K562 (cell line): ENCODE measurements around the gene CCDC47. TPM values are rescaled to one million over a fixed set of nuclear protein-coding genes. Genes with fewer than 3 reads are reported as not detected.

Source experiments
- ATAC-seq: fragments of 200-7000 bp; cut with Tn5 transposase; 3 replicates; pipeline ENCODE4 v1.9.1; 2020; ENCODE audit warnings: moderate library complexity
- BruUV-seq: library from RNA; stranded (reverse); fragments of 400-500 nt; replicated peaks from 2 replicates; lab custom pipeline; 2021; lab: Mats Ljungman, UMichigan
- CTCF ChIA-PET: fragments of 300-600 bp; formaldehyde crosslinking; extraction: SDS; loops from one replicate; lab custom pipeline; 2021; ENCODE audit warnings: low intra/inter-chr PET ratio; lab: Yijun Ruan, JAX
- POLR2A ChIA-PET: fragments of 300-600, 350-650 bp; sonication (Branson Sonifier 250); formaldehyde crosslinking; extraction: SDS; loops from one replicate; lab custom pipeline; 2021; ENCODE audit warnings: antibody characterized with exemption, inconsistent platforms; lab: Yijun Ruan, JAX
- DNase-seq, 4 experiments: peaks; one replicate each; pipeline versions ENCODE4 v3.0.0 to v3.0.0-alpha.2; 2011 to 2018; ENCODE audit warnings: low spot score in 3 of 4, mixed read lengths in 3 of 4; ENCODE audit errors: extremely low read depth in 1 of 4
- FAIRE-seq: peaks from 2 replicates; lab custom pipeline; 2011; peaks lifted over from hg19 to GRCh38; lab: Jason Lieb, UNC
- H2AFZ ChIP-seq: 2 replicates; pipeline ENCODE4 v1.6.0; 2011; ENCODE audit warnings: low read depth, low read length, control low read depth, inconsistent platforms
- H3K27ac ChIP-seq: fragments of 200-600 bp; 3 replicates; pipeline ENCODE4 v1.8.0; 2011; ENCODE audit warnings: low read depth, mild to moderate bottlenecking, control low read depth, inconsistent platforms, low read length, moderate library complexity, mixed read lengths; ENCODE audit errors: extremely low read depth
- H3K27me3 ChIP-seq, 2 experiments: fragments of 300-600 bp in 1 of 2; 2 replicates in 1 of 2; 3 replicates in 1 of 2; pipeline versions ENCODE4 v1.6.0 to v1.8.0; 2011; ENCODE audit warnings: inconsistent platforms in 2 of 2, low read length in 2 of 2, mild to moderate bottlenecking in 1 of 2, mixed read lengths in 1 of 2, moderate library complexity in 1 of 2; ENCODE audit not compliant: control insufficient read depth in 2 of 2, insufficient read depth in 2 of 2
- H3K36me3 ChIP-seq: fragments of 300-600 bp; 3 replicates; pipeline ENCODE4 v1.8.0; 2011; ENCODE audit warnings: mild to moderate bottlenecking, low read length, inconsistent platforms; ENCODE audit not compliant: control insufficient read depth, insufficient read depth
- H3K4me1 ChIP-seq, 2 experiments: fragments of 200-600 bp in 1 of 2; replicated peaks in 1 of 2; 2 replicates in 1 of 2; 3 replicates in 1 of 2; pipeline versions ENCODE4 v1.5.1 to v1.8.0; 2011; ENCODE audit warnings: inconsistent platforms in 2 of 2, low read length in 2 of 2, mild to moderate bottlenecking in 1 of 2, mixed read lengths in 1 of 2, moderate library complexity in 1 of 2; ENCODE audit not compliant: control insufficient read depth in 2 of 2, insufficient read depth in 2 of 2
- H3K4me2 ChIP-seq: 2 replicates; pipeline ENCODE4 v1.6.1; 2011; ENCODE audit warnings: low read length, control low read depth, inconsistent platforms, mixed read lengths; ENCODE audit not compliant: insufficient read depth
- H3K4me3 ChIP-seq: fragments of 200-600 bp; sonication (generic), shearing (Covaris generic); 2 replicates; pipeline ENCODE4 v1.5.1; 2016; ENCODE audit warnings: control low read depth, inconsistent platforms
- H3K79me2 ChIP-seq: fragments of 200-600 bp; 3 replicates; pipeline ENCODE4 v1.8.0; 2011; ENCODE audit warnings: low read length, inconsistent platforms; ENCODE audit not compliant: control insufficient read depth, insufficient read depth
- H3K9ac ChIP-seq, 2 experiments: 2 replicates each; pipeline versions ENCODE4 v1.6.0 to v1.6.1; 2011; ENCODE audit warnings: low read depth in 2 of 2, low read length in 2 of 2, control low read depth in 1 of 2, inconsistent platforms in 1 of 2, mild to moderate bottlenecking in 1 of 2, mixed read lengths in 1 of 2; ENCODE audit not compliant: insufficient read depth in 1 of 2
- H3K9me1 ChIP-seq: one replicate; pipeline ENCODE4 v1.6.0; 2011; ENCODE audit warnings: inconsistent platforms, mild to moderate bottlenecking, low read length, moderate library complexity; ENCODE audit not compliant: control insufficient read depth, insufficient read depth
- H3K9me3 ChIP-seq: replicated peaks from 2 replicates; pipeline ENCODE4 v1.5.1; 2011; ENCODE audit warnings: low read depth, low read length, inconsistent platforms; ENCODE audit not compliant: control insufficient read depth, insufficient read depth
- H4K20me1 ChIP-seq: replicated peaks from 2 replicates; pipeline ENCODE4 v1.6.1; 2011; ENCODE audit warnings: low read length, inconsistent platforms, mixed read lengths; ENCODE audit not compliant: control insufficient read depth, insufficient read depth
- BMI1 ChIP-seq: fragments of 150-350 bp; IDR thresholded peaks from 2 replicates; pipeline ENCODE4 v1.6.1; 2014; ENCODE audit warnings: low read length
- CAMTA2 ChIP-seq: fragments of 250-450 bp; sonication (Bioruptor Pico); conservative IDR thresholded peaks from 2 replicates; pipeline ENCODE4 v1.5.1; 2022
- HCFC1 ChIP-seq: IDR thresholded peaks from 2 replicates; pipeline ENCODE4 v1.6.1; 2012; ENCODE audit warnings: low read depth, low read length, improper control_type of control experiment
- HDAC1 ChIP-seq, 2 experiments: fragments of 450-650 bp; IDR thresholded peaks; 2 replicates each; pipeline ENCODE4 v1.6.1; 2016 to 2017; ENCODE audit warnings: inconsistent platforms in 1 of 2, mild to moderate bottlenecking in 1 of 2, moderate library complexity in 1 of 2
- NFIX ChIP-seq: fragments of 250-450 bp; sonication (Bioruptor Pico); IDR thresholded peaks from 2 replicates; pipeline ENCODE4 v1.4.0; 2020; ENCODE audit warnings: low read depth, mild to moderate bottlenecking, moderate library complexity
- PRPF4 ChIP-seq: fragments of 200-400 bp; formaldehyde crosslinking; IDR thresholded peaks from one replicate; pipeline ENCODE4 v1.6.1; 2017; ENCODE audit warnings: low read length, low read depth, mild to moderate bottlenecking; ENCODE audit not compliant: insufficient read depth, poor library complexity, severe bottlenecking
- SRSF1 ChIP-seq: fragments of 200-400 bp; formaldehyde crosslinking; IDR thresholded peaks from 2 replicates; pipeline ENCODE4 v1.6.1; 2017; ENCODE audit warnings: mild to moderate bottlenecking, low read depth, low read length, moderate library complexity
- WGBS: fragments of 100-300 bp; shearing (Covaris generic); methylation state at CpG from one replicate; pipeline ENCODE4 v1.1.6; 2016; ENCODE audit warnings: low coverage, mixed read lengths; ENCODE audit not compliant: insufficient coverage; ENCODE audit errors: missing lambda C conversion rate; 5-methylcytosine and 5-hydroxymethylcytosine counted together
- in situ Hi-C: fragments of 300-500 bp; cut with MboI; formaldehyde crosslinking; loops from 4 replicates; pipeline ENCODE4 v1.15.0; 2018; ENCODE audit warnings: inconsistent platforms, mixed read lengths
- intact Hi-C: fragments of 100-400 bp; cut with micrococcal nuclease; formaldehyde crosslinking; loops from 2 replicates; pipeline ENCODE4 v1.14.2; 2022
- polyA plus RNA-seq, 8 experiments: library from polyadenylated mRNA; depleted of rRNA in 4 of 8; stranded (reverse) in 5 of 8; unstranded in 3 of 8; fragments of >200 nt; fragmentation: Nextera tagmentation in 2 of 8; fragmentation: Illumina TruSeq in 1 of 8; extraction: Ambion mirVana in 2 of 8; extraction: Trizol in 1 of 8; gene quantifications; 2 replicates each; pipeline versions ENCODE4 v1.2.1 to v1.2.3, GENCODE V29; 2011 to 2014; ENCODE audit warnings: inconsistent platforms in 1 of 8, missing spikeins in 1 of 8
- total RNA-seq, 7 experiments: library from RNA; depleted of rRNA in 6 of 7; stranded (reverse); fragments of >200 nt in 6 of 7; fragmentation: Illumina TruSeq in 2 of 7; extraction: Trizol in 2 of 7; gene quantifications; 2 replicates each; pipeline versions ENCODE4 v1.2.1 to v1.2.3, GENCODE V29; 2011 to 2021; ENCODE audit warnings: low replicate concordance in 1 of 7

Gene CCDC47
- total and polyA plus RNA-seq, 9 of the 15 experiments (the other 6 are each of a cell fraction or from before 2014, with no cell fraction given), result 15.5 to 162 (median 122) TPM

- TF ChIP-seq PRPF4, result no peak
- no peak for TF ChIP-seq HCFC1
These were observed 12.7 kb upstream of the CCDC47 start (continued) for GRCh38 chr17:63786117-63786516.

GRCh38 chr17:63785556-63785955 is 12.2 kb upstream of the CCDC47 start:
- Histone ChIP-seq H3K4me1 (no peaks in the 10 kb centered on the region), H3K36me3 (peaks cover 87% of the 10 kb centered on the region), H3K27ac (no peak overlapping the region), H3K79me2 (peaks cover 83% of the 10 kb centered on the region), H3K9me3 (no peaks in the 10 kb centered on the region), H3K4me3 (no peak overlapping the region), H3K27me3 (no peaks in the 10 kb centered on the region), H3K4me2 (no peak overlapping the region), H2AFZ (no peak overlapping the region), H4K20me1 (peaks cover 5% of the 10 kb centered on the region; the same call in 1 of the 2 replicates), H3K9me1 (no peaks in the 10 kb centered on the region), H3K9ac (no peak overlapping the region)
- in situ Hi-C loops, result no loop called here
- ChIA-PET POLR2A (interaction anchor here (0.6 to 8.0 kb wide), 3 partner anchors 12 to 51 kb away, joined by 3 to 82 read pairs (median 5); partner anchors contain the start of genes CCDC47 and DDX42), CTCF (no interaction called here)
- intact Hi-C loops, result no loop called here
- no peak for TF ChIP-seq NFIX (CRISPR knock-in tag)
- TF ChIP-seq SRSF1, result no peak
- no peak for TF ChIP-seq BMI1
- TF ChIP-seq HDAC1 (IDR thresholded peaks at IDR 0.05), result no peak
- TF ChIP-seq CAMTA2 (CRISPR knock-in tag), result no peak
- WGBS, result 92% methylated on average over 1 of the region's 1 CpG
- DNase-seq (no peak), ATAC-seq (no peak), FAIRE-seq (no peak)
- no TSS peak for BruUV-seq
